Fibroblast of skin of scalp (primary cell): ENCODE measurements around the gene OST4.

Experiments used
- DNase-seq: peaks from one replicate; pipeline ENCODE4 v3.0.0-alpha.2; 2013

OST4 gene

GRCh38 chr2:27092696-27093429, 21.4 kb upstream of the OST4 start:
- no peak for DNase-seq

- no peak for DNase-seq
Observed at GRCh38 chr2:27091746-27092695, 20.6 kb upstream of the OST4 start.

GRCh38 chr2:27089111-27089954, 17.9 kb upstream of the OST4 start:
- DNase-seq = no peak

- no peak for DNase-seq
Observed at GRCh38 chr2:27088634-27089033, 17.2 kb upstream of the OST4 start.

- DNase-seq = no peak
Observed at GRCh38 chr2:27087823-27088410, 16.5 kb upstream of the OST4 start.

- no peak for DNase-seq
Observed at GRCh38 chr2:27086724-27087593, 15.5 kb upstream of the OST4 start, which contains the start of gene KHK. Gene KHK (plus strand): TSS chr2:27086772. CDS start chr2:27087260, 488 bp downstream.

GRCh38 chr2:27086090-27086723, 14.8 kb upstream of the OST4 start:
- peak; percentile 92 for DNase-seq

DNA sequence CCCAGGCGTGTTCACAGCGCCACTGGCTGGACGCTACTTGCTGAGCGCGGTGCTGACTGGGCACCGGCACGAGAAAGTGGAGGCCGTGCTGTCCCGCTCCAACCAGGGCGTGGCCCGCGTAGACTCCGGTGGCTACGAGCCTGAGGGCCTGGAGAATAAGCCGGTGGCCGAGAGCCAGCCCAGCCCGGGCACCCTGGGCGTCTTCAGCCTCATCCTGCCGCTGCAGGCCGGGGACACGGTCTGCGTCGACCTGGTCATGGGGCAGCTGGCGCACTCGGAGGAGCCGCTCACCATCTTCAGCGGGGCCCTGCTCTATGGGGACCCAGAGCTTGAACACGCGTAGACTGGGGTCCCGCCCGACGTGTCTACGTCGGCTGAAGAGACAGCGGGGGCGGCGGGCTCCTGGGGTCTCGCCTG, 14.2 kb upstream of the OST4 start:
- DNase-seq = peak; percentile 67

- DNase-seq = no peak
Observed at GRCh38 chr2:27085062-27085672, 13.7 kb upstream of the OST4 start.

DNA sequence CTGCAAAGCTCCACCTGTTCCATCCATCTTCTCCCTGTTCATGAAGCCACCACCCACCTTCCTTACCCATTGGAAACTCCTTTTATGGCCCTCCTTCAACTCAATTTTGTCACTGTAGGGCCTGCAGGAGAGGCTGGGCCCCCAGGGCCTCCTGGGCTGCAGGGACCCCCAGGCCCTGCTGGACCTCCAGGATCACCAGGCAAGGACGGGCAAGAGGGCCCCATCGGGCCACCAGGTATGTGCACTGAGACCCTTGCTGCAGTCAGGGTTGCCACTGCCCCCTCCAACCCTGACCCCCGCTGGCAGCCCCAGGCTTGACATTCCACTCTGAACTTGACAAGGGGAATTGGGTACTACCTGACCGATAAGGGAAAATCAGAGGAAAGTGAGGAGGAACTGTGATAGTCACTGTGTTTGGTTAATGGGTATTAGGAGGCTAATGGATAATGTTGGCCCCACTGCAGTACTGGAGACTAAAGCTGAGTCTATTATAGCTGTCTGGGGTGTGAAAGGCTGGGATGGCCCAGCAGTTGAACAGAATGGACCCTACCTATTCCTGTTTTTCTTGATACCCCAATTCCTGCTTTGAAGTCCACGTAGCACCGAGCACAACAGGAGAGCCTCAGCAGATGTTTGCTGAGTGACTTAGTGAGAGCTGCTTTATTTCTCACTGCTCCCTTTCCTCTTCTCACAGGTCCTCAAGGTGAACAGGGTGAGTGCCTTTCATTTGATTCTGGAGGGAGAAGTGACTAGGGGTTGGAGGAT, 13.0 kb upstream of the OST4 start:
- no peak for DNase-seq

GRCh38 chr2:27083410-27084296, 12.2 kb upstream of the OST4 start:
- no peak for DNase-seq

DNA sequence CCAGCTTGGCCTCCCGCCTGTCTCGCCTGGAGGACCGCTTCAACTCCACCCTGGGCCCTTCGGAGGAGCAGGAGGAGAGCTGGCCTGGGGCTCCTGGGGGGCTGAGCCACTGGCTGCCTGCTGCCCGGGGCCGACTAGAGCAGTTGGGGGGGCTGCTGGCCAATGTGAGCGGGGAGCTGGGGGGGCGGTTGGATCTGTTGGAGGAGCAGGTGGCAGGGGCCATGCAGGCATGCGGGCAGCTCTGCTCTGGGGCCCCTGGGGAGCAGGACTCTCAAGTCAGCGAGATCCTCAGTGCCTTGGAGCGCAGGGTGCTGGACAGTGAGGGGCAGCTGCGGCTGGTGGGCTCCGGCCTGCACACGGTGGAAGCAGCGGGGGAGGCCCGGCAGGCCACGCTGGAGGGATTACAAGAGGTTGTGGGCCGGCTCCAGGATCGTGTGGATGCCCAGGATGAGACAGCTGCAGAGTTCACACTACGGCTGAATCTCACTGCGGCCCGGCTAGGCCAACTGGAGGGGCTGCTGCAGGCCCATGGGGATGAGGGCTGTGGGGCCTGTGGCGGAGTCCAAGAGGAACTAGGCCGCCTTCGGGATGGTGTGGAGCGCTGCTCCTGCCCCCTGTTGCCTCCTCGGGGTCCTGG, 11.4 kb upstream of the OST4 start:
- no peak for DNase-seq

DNA sequence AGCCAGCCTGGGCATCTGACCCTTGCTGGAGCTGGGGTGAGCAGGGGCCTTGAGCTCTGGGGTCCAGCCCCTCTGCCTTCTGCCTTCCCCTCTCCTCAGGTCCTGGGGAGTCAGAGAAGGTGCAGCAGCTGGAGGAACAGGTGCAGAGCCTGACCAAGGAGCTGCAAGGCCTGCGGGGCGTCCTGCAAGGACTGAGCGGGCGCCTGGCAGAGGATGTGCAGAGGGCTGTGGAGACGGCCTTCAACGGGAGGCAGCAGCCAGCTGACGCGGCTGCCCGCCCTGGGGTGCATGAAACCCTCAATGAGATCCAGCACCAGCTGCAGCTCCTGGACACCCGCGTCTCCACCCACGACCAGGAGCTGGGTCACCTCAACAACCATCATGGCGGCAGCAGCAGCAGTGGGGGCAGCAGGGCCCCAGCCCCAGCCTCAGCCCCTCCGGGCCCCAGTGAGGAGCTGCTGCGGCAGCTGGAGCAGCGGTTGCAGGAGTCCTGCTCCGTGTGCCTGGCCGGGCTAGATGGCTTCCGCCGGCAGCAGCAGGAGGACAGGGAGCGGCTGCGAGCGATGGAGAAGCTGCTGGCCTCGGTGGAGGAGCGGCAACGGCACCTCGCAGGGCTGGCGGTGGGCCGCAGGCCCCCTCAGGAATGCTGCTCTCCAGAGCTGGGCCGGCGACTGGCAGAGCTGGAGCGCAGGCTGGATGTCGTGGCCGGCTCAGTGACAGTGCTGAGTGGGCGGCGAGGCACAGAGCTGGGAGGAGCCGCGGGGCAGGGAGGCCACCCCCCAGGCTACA, 10.7 kb upstream of the OST4 start:
- DNase-seq = no peak

DNA sequence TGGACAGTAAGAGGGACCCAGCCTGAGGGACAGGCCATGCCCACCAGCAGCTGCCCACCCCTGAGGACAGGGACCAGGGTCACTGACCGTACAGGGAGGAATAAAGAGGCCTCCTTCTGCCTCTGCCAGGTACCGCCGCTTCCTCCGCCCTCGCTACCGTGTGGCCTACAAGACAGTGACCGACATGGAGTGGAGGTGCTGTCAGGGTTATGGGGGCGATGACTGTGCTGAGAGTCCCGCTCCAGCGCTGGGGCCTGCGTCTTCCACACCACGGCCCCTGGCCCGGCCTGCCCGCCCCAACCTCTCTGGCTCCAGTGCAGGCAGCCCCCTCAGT, 9.1 kb upstream of the OST4 start:
- DNase-seq = no peak

DNA sequence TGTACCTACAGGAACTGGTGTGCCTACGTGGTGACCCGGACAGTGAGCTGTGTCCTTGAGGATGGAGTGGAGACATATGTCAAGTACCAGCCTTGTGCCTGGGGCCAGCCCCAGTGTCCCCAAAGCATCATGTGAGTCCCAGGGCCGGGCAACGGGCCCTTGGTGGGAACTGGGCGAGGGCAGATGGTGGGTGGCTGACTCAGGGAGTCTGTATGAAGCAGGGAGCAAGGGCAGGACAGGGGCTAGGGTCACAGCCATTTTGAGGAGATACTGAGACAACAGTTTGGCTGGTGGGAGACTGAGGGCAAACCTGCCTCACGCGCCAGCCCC, 8.7 kb upstream of the OST4 start:
- DNase-seq = no peak

GRCh38 chr2:27079233-27080139, 8.0 kb upstream of the OST4 start:
- DNase-seq = no peak
